CD4-positive, CD25-positive, alpha-beta regulatory T cell (primary cell): ENCODE measurements around the gene FBXO11. TPM values are rescaled to one million over a fixed set of nuclear protein-coding genes. Genes with fewer than 3 reads are reported as not detected.

ENCODE experiments used
- ATAC-seq, 2 donors: fragments of 150-1000 bp; cut with Tn5 transposase; one replicate each; pipeline ENCODE4 v1.10.0; 2021; ENCODE audit warnings: low read depth in 2 of 2, moderate number of reproducible peaks in 2 of 2, moderate library complexity in 1 of 2
- DNase-seq, 3 donors: peaks; one replicate each; pipeline versions ENCODE4 v3.0.0 to v3.0.0-alpha.2; 2012 to 2022; ENCODE audit warnings: mixed read lengths in 1 of 3
- H3K27ac ChIP-seq: one replicate; pipeline ENCODE4 v1.7.0; 2013; ENCODE audit warnings: mild to moderate bottlenecking, low read length; ENCODE audit not compliant: insufficient read depth, poor library complexity, severe bottlenecking
- H3K27me3 ChIP-seq: one replicate; pipeline ENCODE4 v1.7.0; 2013; ENCODE audit warnings: low read length; ENCODE audit not compliant: control insufficient read depth, insufficient read depth
- H3K36me3 ChIP-seq: one replicate; pipeline ENCODE4 v1.7.0; 2013; ENCODE audit warnings: mild to moderate bottlenecking, low read length, moderate library complexity; ENCODE audit not compliant: control insufficient read depth, insufficient read depth
- H3K4me1 ChIP-seq: 2 replicates; pipeline ENCODE4 v1.7.0; 2013; ENCODE audit warnings: mild to moderate bottlenecking, low read length; ENCODE audit not compliant: insufficient read depth, control insufficient read depth, poor library complexity, severe bottlenecking
- H3K4me3 ChIP-seq: one replicate; pipeline ENCODE4 v1.7.0; 2013; ENCODE audit warnings: low read depth, mild to moderate bottlenecking, low read length, moderate library complexity
- H3K9me3 ChIP-seq, 2 experiments: 1 replicate in 1 of 2; 2 replicates in 1 of 2; pipeline ENCODE4 v1.7.0; 2013; ENCODE audit warnings: low read length in 2 of 2, mild to moderate bottlenecking in 1 of 2, moderate library complexity in 1 of 2; ENCODE audit not compliant: control insufficient read depth in 2 of 2
- H3K27ac Mint-ChIP-seq, 3 donors: one replicate each; pipeline ENCODE4 v1.8.0; 2020 to 2022; ENCODE audit warnings: mild to moderate bottlenecking in 3 of 3, mixed read lengths in 3 of 3, moderate library complexity in 2 of 3
- H3K27me3 Mint-ChIP-seq: one replicate; pipeline ENCODE4 v1.8.0; 2022; ENCODE audit warnings: mild to moderate bottlenecking, mixed read lengths
- H3K36me3 Mint-ChIP-seq: one replicate; pipeline ENCODE4 v1.8.0; 2020; ENCODE audit warnings: mixed read lengths
- H3K4me1 Mint-ChIP-seq, 4 donors: one replicate each; pipeline ENCODE4 v1.8.0; 2020 to 2022; ENCODE audit warnings: mixed read lengths in 4 of 4, mild to moderate bottlenecking in 1 of 4
- H3K4me3 Mint-ChIP-seq, 4 donors: one replicate each; pipeline ENCODE4 v1.8.0; 2020 to 2022; ENCODE audit warnings: mild to moderate bottlenecking in 4 of 4, mixed read lengths in 4 of 4, moderate library complexity in 3 of 4
- H3K9me3 Mint-ChIP-seq, 7 donors: one replicate each; pipeline ENCODE4 v1.8.0; 2020 to 2022; ENCODE audit warnings: mixed read lengths in 7 of 7, mild to moderate bottlenecking in 3 of 7, moderate library complexity in 2 of 7
- polyA plus RNA-seq, 4 donors: library from polyadenylated mRNA; unstranded; fragments of 300-500 nt; fragmentation: Illumina TruSeq; gene quantifications; one replicate each; pipeline ENCODE4 v1.2.3, GENCODE V29; 2021
- total RNA-seq: library from RNA; stranded (reverse); gene quantifications from one replicate; pipeline ENCODE4 v1.2.3, GENCODE V29; 2022

The FBXO11 gene
- total RNA-seq, result 124 TPM
- 1 to 10 TPM; 5.0 to 7.7 (median 6.0) TPM for polyA plus RNA-seq

GRCh38 chr2:47906157-47907038, at the start of gene FBXO11:
Gene FBXO11, minus strand, starts transcription at chr2:47906498. Its CDS starts 778 bp downstream, at chr2:47905720.
- Histone ChIP-seq H3K27ac (peak within 1 kb of the TSS; percentile 98), H3K4me1 (peaks cover 23% of the 10 kb centered on the region), H3K36me3 (no peaks in the 10 kb centered on the region), H3K4me3 (peak within 1 kb of the TSS; percentile 99), H3K27me3 (no peaks in the 10 kb centered on the region), H3K9me3 (no peaks in the 10 kb centered on the region)
- no peaks in the 10 kb centered on the region for H3K9me3 Mint-ChIP-seq
- peak within 1 kb of the TSS; percentile 83 to 95 (median 95) for H3K4me3 Mint-ChIP-seq
- peaks cover 11 to 46% (median 38%) of the 10 kb centered on the region in 4 donors for H3K4me1 Mint-ChIP-seq
- peak; percentile 96 to 99 (median 97) for DNase-seq
- H3K36me3 Mint-ChIP-seq, result no peaks in the 10 kb centered on the region
- peak; percentile 84 to 89 for ATAC-seq
- no peaks in the 10 kb centered on the region for H3K27me3 Mint-ChIP-seq
- peak within 1 kb of the TSS; percentile 86 to 98 (median 91) for H3K27ac Mint-ChIP-seq

DNA sequence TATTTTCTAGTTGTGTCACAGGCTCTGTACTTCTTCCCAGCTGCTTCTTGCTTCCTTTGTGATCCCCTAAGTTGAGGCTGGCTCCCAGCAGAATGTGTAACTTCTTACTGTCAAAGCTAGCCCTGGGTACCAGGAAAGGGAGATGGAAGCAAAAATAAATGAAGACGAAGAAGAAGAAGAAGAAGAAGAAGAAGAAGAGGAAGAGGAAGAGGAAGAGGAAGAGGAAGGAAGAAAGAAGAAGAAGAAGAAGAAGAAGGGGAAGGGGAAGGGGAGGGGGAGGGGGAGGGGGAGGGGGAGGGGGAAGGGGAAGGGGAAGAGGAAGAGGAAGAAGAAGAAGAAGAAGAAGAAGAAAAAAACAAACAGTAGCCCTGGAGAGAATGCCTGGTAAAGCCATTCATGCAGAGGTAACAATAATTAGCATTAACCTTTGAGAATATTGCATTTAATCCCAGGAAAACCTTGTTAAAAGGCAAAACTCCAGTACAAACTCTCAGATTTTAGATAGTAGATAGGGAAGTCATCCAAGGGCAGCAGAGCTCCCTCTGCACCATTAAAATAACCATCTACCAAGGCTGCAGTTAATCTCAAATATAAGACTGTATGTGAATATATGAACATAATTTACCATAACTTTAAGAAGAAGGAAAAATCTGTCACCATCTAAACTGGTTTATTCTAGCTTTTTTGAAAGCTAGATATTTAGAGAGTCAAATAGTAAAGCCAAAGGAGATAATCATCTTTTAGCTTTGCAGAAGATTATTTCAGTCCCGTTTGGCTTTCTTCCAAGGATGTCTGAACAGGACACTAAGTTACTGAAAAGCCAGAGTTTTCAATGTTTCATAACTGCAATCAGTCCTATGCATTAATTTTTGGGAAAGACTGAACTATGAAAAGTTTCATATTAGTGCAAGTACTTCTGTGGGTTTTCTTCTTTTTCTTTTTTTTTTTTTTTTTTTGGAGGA, 44.3 kb upstream of the FBXO11 start:
- H3K36me3 ChIP-seq, result no peaks in the 10 kb centered on the region
- Mint-ChIP-seq H3K4me1 (peaks cover 0 to 5% (median 1%) of the 10 kb centered on the region in 4 donors), H3K9me3 (peaks cover 0 to 4% (median 0%) of the 10 kb centered on the region in 7 donors), H3K4me3 (no peak overlapping the region), H3K27me3 (peaks cover 12% of the 10 kb centered on the region), H3K36me3 (no peaks in the 10 kb centered on the region), H3K27ac (no peak overlapping the region)
- H3K9me3 ChIP-seq, result no peaks in the 10 kb centered on the region
- no peak for ATAC-seq
- H3K27ac ChIP-seq, result no peak overlapping the region
- H3K27me3 ChIP-seq, result peaks cover 12% of the 10 kb centered on the region
- no peaks in the 10 kb centered on the region for H3K4me1 ChIP-seq
- H3K4me3 ChIP-seq, result no peak overlapping the region
- no peak for DNase-seq

DNA sequence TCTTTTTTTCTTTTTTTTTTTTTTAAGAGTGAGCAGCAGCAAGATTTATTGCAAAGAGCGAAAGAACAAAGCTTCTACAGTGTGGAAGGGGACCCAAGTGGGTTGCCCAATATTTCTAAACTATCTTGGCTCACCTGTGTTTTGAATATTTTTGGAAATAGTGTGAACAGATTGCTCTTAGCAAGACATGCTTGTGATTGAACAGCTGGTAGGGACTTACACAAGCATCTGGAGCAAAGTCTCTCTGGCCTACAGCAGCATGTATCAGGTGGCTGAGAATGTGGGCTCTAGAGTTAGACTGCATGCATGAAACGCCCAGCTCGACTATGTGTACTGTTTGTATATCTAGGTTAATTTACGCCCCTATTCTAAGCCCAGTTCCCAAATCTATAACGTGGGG, 40.3 kb upstream of the FBXO11 start:
- peaks cover 12% of the 10 kb centered on the region for H3K27me3 Mint-ChIP-seq

GRCh38 chr2:47945046-47945781, 38.9 kb upstream of the FBXO11 start:
- Mint-ChIP-seq H3K36me3 (no peaks in the 10 kb centered on the region), H3K27ac (no peak overlapping the region), H3K4me3 (no peak overlapping the region), H3K9me3 (no peaks in the 10 kb centered on the region), H3K27me3 (peaks cover 9% of the 10 kb centered on the region), H3K4me1 (peaks cover 0 to under 1% (median 0%) of the 10 kb centered on the region in 4 donors)
- H3K27me3 ChIP-seq, result peaks cover 21% of the 10 kb centered on the region
- no peak overlapping the region for H3K27ac ChIP-seq
- DNase-seq (no peak), ATAC-seq (no peak)
- H3K36me3 ChIP-seq, result no peaks in the 10 kb centered on the region
- no peak overlapping the region for H3K4me3 ChIP-seq
- H3K9me3 ChIP-seq, result no peaks in the 10 kb centered on the region
- H3K4me1 ChIP-seq, result no peaks in the 10 kb centered on the region

More for the DNA sequence above, 40.3 kb upstream of the FBXO11 start:
- peaks cover 0 to 2% (median 0%) of the 10 kb centered on the region in 4 donors for H3K4me1 Mint-ChIP-seq
- no peak overlapping the region for H3K27ac Mint-ChIP-seq
- Histone ChIP-seq H3K36me3 (no peaks in the 10 kb centered on the region), H3K4me1 (no peaks in the 10 kb centered on the region), H3K9me3 (no peaks in the 10 kb centered on the region), H3K4me3 (no peak overlapping the region), H3K27ac (no peak overlapping the region), H3K27me3 (peaks cover 18% of the 10 kb centered on the region)
- DNase-seq, result no peak
- no peaks in the 10 kb centered on the region for H3K9me3 Mint-ChIP-seq
- H3K36me3 Mint-ChIP-seq, result no peaks in the 10 kb centered on the region
- no peak overlapping the region for H3K4me3 Mint-ChIP-seq
- no peak for ATAC-seq

- DNase-seq (no peak), ATAC-seq (no peak)
- Histone ChIP-seq H3K4me1 (no peaks in the 10 kb centered on the region), H3K9me3 (no peaks in the 10 kb centered on the region), H3K36me3 (no peaks in the 10 kb centered on the region), H3K27ac (no peak overlapping the region), H3K4me3 (no peak overlapping the region), H3K27me3 (peaks cover 22% of the 10 kb centered on the region)
- Mint-ChIP-seq H3K9me3 (peaks cover 0 to 5% (median 0%) of the 10 kb centered on the region in 7 donors), H3K4me1 (peaks cover 0 to 3% (median 0%) of the 10 kb centered on the region in 4 donors), H3K4me3 (no peak overlapping the region), H3K27me3 (peaks cover 20% of the 10 kb centered on the region), H3K27ac (no peak overlapping the region), H3K36me3 (no peaks in the 10 kb centered on the region)
Observed at GRCh38 chr2:47941936-47942335, 35.6 kb upstream of the FBXO11 start.

DNA sequence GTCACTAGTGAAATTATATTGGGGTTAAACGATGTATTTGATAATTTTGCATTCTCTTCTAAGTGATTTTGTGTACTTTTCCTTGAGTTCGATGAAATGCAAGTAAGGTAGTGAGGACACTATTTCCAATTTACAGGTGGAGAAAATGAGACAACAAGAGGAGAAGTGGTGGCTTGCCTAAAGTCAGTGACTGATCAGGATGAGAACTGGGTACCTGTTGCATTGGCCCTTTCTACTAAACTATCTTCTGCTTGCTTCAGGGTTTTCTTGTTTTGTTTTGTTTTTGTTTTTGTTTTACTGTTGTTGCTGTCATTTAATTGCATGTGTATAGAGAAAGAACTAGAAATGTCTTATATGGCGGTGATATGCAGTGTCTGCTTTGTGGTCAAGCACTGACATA, 31.4 kb upstream of the FBXO11 start:
- no peak for DNase-seq
- peaks cover 0 to 5% (median 0%) of the 10 kb centered on the region in 7 donors for H3K9me3 Mint-ChIP-seq
- H3K36me3 Mint-ChIP-seq, result no peaks in the 10 kb centered on the region

GRCh38 chr2:47935071-47935470, 28.8 kb upstream of the FBXO11 start:
- Mint-ChIP-seq H3K27ac (no peak overlapping the region), H3K4me1 (peaks cover 0 to 3% (median 0%) of the 10 kb centered on the region in 4 donors), H3K36me3 (no peaks in the 10 kb centered on the region), H3K9me3 (peaks cover 0 to 5% (median 0%) of the 10 kb centered on the region in 7 donors), H3K4me3 (no peak overlapping the region), H3K27me3 (peaks cover 18% of the 10 kb centered on the region)
- H3K27ac ChIP-seq, result no peak overlapping the region
- H3K4me3 ChIP-seq, result no peak overlapping the region
- peaks cover 5% of the 10 kb centered on the region for H3K27me3 ChIP-seq
- ATAC-seq (no peak), DNase-seq (no peak)
- H3K9me3 ChIP-seq, result no peaks in the 10 kb centered on the region
- H3K4me1 ChIP-seq, result no peaks in the 10 kb centered on the region
- H3K36me3 ChIP-seq, result no peaks in the 10 kb centered on the region

More for the DNA sequence above, 31.4 kb upstream of the FBXO11 start:
- Histone ChIP-seq H3K4me3 (no peak overlapping the region), H3K27me3 (peaks cover 11% of the 10 kb centered on the region), H3K36me3 (no peaks in the 10 kb centered on the region), H3K9me3 (no peaks in the 10 kb centered on the region), H3K27ac (no peak overlapping the region), H3K4me1 (no peaks in the 10 kb centered on the region)
- Mint-ChIP-seq H3K4me1 (peaks cover 0 to 3% (median 0%) of the 10 kb centered on the region in 4 donors), H3K27ac (peak overlapping the region in 1 of 3 donors; percentile 24), H3K27me3 (peaks cover 18% of the 10 kb centered on the region), H3K4me3 (no peak overlapping the region)
- ATAC-seq, result no peak
